Endothelial cell of umbilical vein (primary cell): Measurements from ENCODE around the gene TAF9. TPM values are rescaled to one million over a fixed set of nuclear protein-coding genes. Genes with fewer than 3 reads are reported as not detected.

Source experiments
- BruUV-seq: library from RNA; stranded (reverse); fragments of 400-500 nt; replicated peaks from 2 replicates; lab custom pipeline; 2021; lab: Mats Ljungman, UMichigan
- CTCF ChIA-PET: fragments of 300-600, 350-600 bp; sonication (Branson Sonifier 250); formaldehyde crosslinking; loops from one replicate; lab custom pipeline; 2021; ENCODE audit warnings: antibody characterized with exemption, inconsistent platforms; lab: Charles Lee
- POLR2A ChIA-PET: fragments of 300-600, 350-600 bp; sonication (Branson Sonifier 250); formaldehyde crosslinking; loops from one replicate; lab custom pipeline; 2021; ENCODE audit warnings: antibody characterized with exemption, inconsistent platforms; lab: Charles Lee
- DNase-seq: peaks from one replicate; pipeline ENCODE4 v3.0.0-alpha.2; 2011; ENCODE audit warnings: low read depth, low spot score
- FAIRE-seq: peaks from 2 replicates; lab custom pipeline; 2011; peaks lifted over from hg19 to GRCh38; lab: Jason Lieb, UNC
- H2AFZ ChIP-seq: 2 replicates; pipeline ENCODE4 v1.6.0; 2012; ENCODE audit warnings: low read depth, low read length, control low read depth, inconsistent platforms
- H3K27ac ChIP-seq: 2 replicates; pipeline ENCODE4 v1.5.1; 2011; ENCODE audit warnings: low read depth, mild to moderate bottlenecking, control low read depth, low read length, moderate library complexity; ENCODE audit not compliant: insufficient read depth
- H3K27me3 ChIP-seq, 2 experiments: 2 replicates each; pipeline versions ENCODE4 v1.6.0 to v1.6.1; 2011; ENCODE audit warnings: low read length in 2 of 2, mixed read lengths in 1 of 2; ENCODE audit not compliant: control insufficient read depth in 2 of 2, insufficient read depth in 2 of 2
- H3K36me3 ChIP-seq, 2 experiments: 2 replicates in 1 of 2; 3 replicates in 1 of 2; pipeline ENCODE4 v1.5.1; 2011; ENCODE audit warnings: low read length in 2 of 2, mild to moderate bottlenecking in 1 of 2, moderate library complexity in 1 of 2; ENCODE audit not compliant: control insufficient read depth in 2 of 2, insufficient read depth in 2 of 2; ENCODE audit errors: extremely low read depth in 1 of 2
- H3K4me1 ChIP-seq: 3 replicates; pipeline ENCODE4 v1.5.1; 2011; ENCODE audit warnings: mild to moderate bottlenecking, low read length; ENCODE audit not compliant: control insufficient read depth, insufficient read depth; ENCODE audit errors: extremely low read depth
- H3K4me2 ChIP-seq: 2 replicates; pipeline ENCODE4 v1.6.1; 2011; ENCODE audit warnings: low read length, control low read depth, mixed read lengths; ENCODE audit not compliant: insufficient read depth
- H3K4me3 ChIP-seq, 3 experiments: fragments of 200-600 bp in 1 of 3; sonication (generic), shearing (Covaris generic) in 1 of 3; replicated peaks in 1 of 3; 2 replicates each; pipeline ENCODE4 v1.5.1; 2011 to 2016; ENCODE audit warnings: control low read depth in 3 of 3, low read length in 3 of 3, mild to moderate bottlenecking in 2 of 3, inconsistent platforms in 1 of 3, low read depth in 1 of 3, moderate library complexity in 1 of 3; ENCODE audit not compliant: insufficient read depth in 1 of 3
- H3K79me2 ChIP-seq: 2 replicates; pipeline ENCODE4 v1.6.0; 2012; ENCODE audit warnings: low read length, inconsistent platforms; ENCODE audit not compliant: control insufficient read depth, insufficient read depth
- H3K9ac ChIP-seq: replicated peaks from 2 replicates; pipeline ENCODE3; 2011; ENCODE audit warnings: low read length, control low read depth; ENCODE audit not compliant: insufficient read depth; ENCODE audit errors: extremely low read depth
- H3K9me1 ChIP-seq: replicated peaks from 3 replicates; pipeline ENCODE4 v1.6.0; 2011; ENCODE audit warnings: mild to moderate bottlenecking, low read length; ENCODE audit not compliant: control insufficient read depth, insufficient read depth; ENCODE audit errors: extremely low read depth
- H3K9me3 ChIP-seq: replicated peaks from 2 replicates; pipeline ENCODE4 v1.5.1; 2012; ENCODE audit warnings: low read length, inconsistent platforms; ENCODE audit not compliant: control insufficient read depth, insufficient read depth
- H4K20me1 ChIP-seq: replicated peaks from 2 replicates; pipeline ENCODE3; 2011; ENCODE audit warnings: mild to moderate bottlenecking, low read length; ENCODE audit not compliant: control insufficient read depth, insufficient read depth; ENCODE audit errors: extremely low read depth
- CTCF ChIP-seq, 2 donors: IDR thresholded peaks; 1 replicate in 1 of 2; 2 replicates in 1 of 2; pipeline ENCODE4 v1.5.1; 2011; ENCODE audit warnings: low read length in 2 of 2, mild to moderate bottlenecking in 2 of 2, moderate library complexity in 2 of 2, control low read depth in 1 of 2, inconsistent platforms in 1 of 2, low read depth in 1 of 2; ENCODE audit not compliant: insufficient read depth in 1 of 2; ENCODE audit errors: extremely low read depth in 1 of 2
- EZH2 ChIP-seq: IDR thresholded peaks from 2 replicates; pipeline ENCODE4 v1.6.1; 2012; ENCODE audit warnings: borderline replicate concordance, low read depth, mild to moderate bottlenecking, moderate library complexity, low read length, inconsistent platforms; ENCODE audit not compliant: severe bottlenecking
- FOS ChIP-seq: IDR thresholded peaks from 2 replicates; pipeline ENCODE4 v1.6.1; 2011; ENCODE audit warnings: mild to moderate bottlenecking, low read length, moderate library complexity, borderline replicate concordance; ENCODE audit not compliant: insufficient read depth
- GATA2 ChIP-seq: IDR thresholded peaks from 2 replicates; pipeline ENCODE4 v1.7.0; 2011; ENCODE audit warnings: low read depth, mild to moderate bottlenecking, moderate library complexity, mixed read lengths, low read length; ENCODE audit not compliant: insufficient read length, insufficient read depth
- JUN ChIP-seq: IDR thresholded peaks from 2 replicates; pipeline ENCODE4 v1.6.1; 2011; ENCODE audit warnings: borderline replicate concordance, low read depth; ENCODE audit not compliant: insufficient read length, insufficient read depth
- MAX ChIP-seq: IDR thresholded peaks from 2 replicates; pipeline ENCODE4 v1.6.1; 2011; ENCODE audit not compliant: insufficient read depth, insufficient read length
- MYC ChIP-seq: IDR thresholded peaks from one replicate; pipeline ENCODE4 v1.6.1; 2011; ENCODE audit warnings: mild to moderate bottlenecking, low read depth, low read length
- POLR2A ChIP-seq: IDR thresholded peaks from 2 replicates; pipeline ENCODE4 v1.6.1; 2012; ENCODE audit warnings: low read depth, mild to moderate bottlenecking, control low read depth, low read length
- dilution Hi-C: fragments of 300-500 bp; cut with MboI; formaldehyde crosslinking; loops from one replicate; pipeline ENCODE4 v1.15.0; 2019; ENCODE audit warnings: low sequenced_read_pairs; ENCODE audit not compliant: extremely low pct_ligation_motif_present
- intact Hi-C: fragments of 100-400 bp; cut with micrococcal nuclease; formaldehyde crosslinking; loops from one replicate; pipeline ENCODE4 v1.10.0; 2022
- polyA plus RNA-seq, 4 experiments: library from polyadenylated mRNA; depleted of rRNA in 3 of 4; stranded (reverse) in 3 of 4; unstranded in 1 of 4; fragments of >200 nt; gene quantifications; 2 replicates each; pipeline versions ENCODE4 v1.2.1 to v1.2.3, GENCODE V29; 2011 to 2012; ENCODE audit warnings: missing spikeins in 1 of 4
- total RNA-seq: library from RNA; stranded (reverse); gene quantifications from 2 replicates; pipeline ENCODE4 v1.2.3, GENCODE V29; 2021

TAF9 gene
- total and polyA plus RNA-seq, 2 donors (not counting 3 experiments of a cell fraction or from before 2014, with no cell fraction given) = 67.8 to 84.8 TPM

GRCh38 chr5:69329905-69330489 is 39.3 kb downstream of the TAF9 start:
- DNase-seq = no peak
- TF ChIP-seq MAX (no peak), POLR2A (no peak), MYC (no peak), CTCF (IDR thresholded peaks at IDR 0.05; ENCODE audit: extremely low read depth in 1 of 2, insufficient read depth in 1 of 2, low read depth in 1 of 2, low read length in 2 of 2) (no peak), JUN (no peak), GATA2 (no peak), FOS (no peak), EZH2 (no peak)
- no peak overlapping the region for H3K4me3 ChIP-seq
- FAIRE-seq = no peak
- CTCF ChIA-PET = interaction anchor here (1.1 kb wide), 1 partner anchor 63 kb away, joined by 3 read pairs; no protein-coding TSS in a partner anchor
- no peak overlapping the region for H2AFZ ChIP-seq
- intact Hi-C loops = loop anchor here (5.0 to 10.0 kb wide), 2 partner anchors 55 to 163 kb away; partner anchors contain the start of gene CCNB1
- dilution Hi-C loops = no loop called here
- no peak overlapping the region for H3K4me2 ChIP-seq
- no peaks in the 10 kb centered on the region for H3K27me3 ChIP-seq
- no peaks in the 10 kb centered on the region for H3K79me2 ChIP-seq
- no peaks in the 10 kb centered on the region for H3K9me3 ChIP-seq
- H3K4me1 ChIP-seq = peaks cover 7% of the 10 kb centered on the region
- H4K20me1 ChIP-seq = no peaks in the 10 kb centered on the region
- H3K9me1 ChIP-seq = no peaks in the 10 kb centered on the region
- H3K9ac ChIP-seq = no peak overlapping the region
- no TSS peak for BruUV-seq
- no peak overlapping the region for H3K27ac ChIP-seq
- no peaks in the 10 kb centered on the region for H3K36me3 ChIP-seq
- POLR2A ChIA-PET = interaction anchor here (0.6 kb wide), 1 partner anchor 40 kb away, joined by 3 read pairs; no protein-coding TSS in a partner anchor
